HG03432 (cell line): Measurements from ENCODE around the gene TBC1D23.
"Not testable (repeated sequence)": the region's sequence is repeated elsewhere in the genome, so short reads cannot be mapped to it uniquely, and the experiment has no call there.

Experiments used
- ATAC-seq: cut with Tn5 transposase; IDR thresholded peaks from one replicate; pipeline ENCODE4 v1.9.1; 2021; ENCODE audit warnings: mild to moderate bottlenecking, moderate library complexity; ENCODE audit not compliant: unreplicated experiment

The TBC1D23 gene

GRCh38 chr3:100339786-100340185 lies 79.0 kb downstream of the TBC1D23 start:
- no peak for ATAC-seq

DNA sequence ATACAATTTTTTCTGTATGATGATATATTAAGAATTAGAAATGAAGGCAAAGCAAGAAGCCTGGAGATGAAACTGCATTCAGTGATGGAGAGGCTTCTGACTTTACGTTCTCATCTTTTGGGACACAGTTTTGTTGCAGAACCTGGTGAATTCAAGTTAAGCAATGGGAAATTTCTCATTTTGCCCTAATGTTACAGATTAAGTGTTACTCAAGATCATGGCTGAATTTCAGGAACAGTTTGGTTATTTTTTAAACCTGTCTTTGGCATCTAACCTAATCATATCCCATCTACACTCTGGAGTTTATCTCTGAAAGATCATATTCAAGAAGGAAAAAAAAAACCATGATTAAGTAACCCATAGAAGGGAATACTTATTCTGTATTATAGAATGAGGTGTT lies 79.7 kb downstream of the TBC1D23 start:
- ATAC-seq, result no peak

- no peak for ATAC-seq
Observed at GRCh38 chr3:100348727-100349126, 87.9 kb downstream of the TBC1D23 start.

GRCh38 chr3:100351770-100352169 lies 91.0 kb downstream of the TBC1D23 start:
- ATAC-seq, result not testable (repeated sequence)

- ATAC-seq, result no peak
Observed at GRCh38 chr3:100352296-100353231, 91.8 kb downstream of the TBC1D23 start.

- ATAC-seq, result peak; percentile 58
Observed at GRCh38 chr3:100354850-100355249, 94.1 kb downstream of the TBC1D23 start.

- ATAC-seq, result no peak
Observed at GRCh38 chr3:100358413-100358812, 97.6 kb downstream of the TBC1D23 start.

DNA sequence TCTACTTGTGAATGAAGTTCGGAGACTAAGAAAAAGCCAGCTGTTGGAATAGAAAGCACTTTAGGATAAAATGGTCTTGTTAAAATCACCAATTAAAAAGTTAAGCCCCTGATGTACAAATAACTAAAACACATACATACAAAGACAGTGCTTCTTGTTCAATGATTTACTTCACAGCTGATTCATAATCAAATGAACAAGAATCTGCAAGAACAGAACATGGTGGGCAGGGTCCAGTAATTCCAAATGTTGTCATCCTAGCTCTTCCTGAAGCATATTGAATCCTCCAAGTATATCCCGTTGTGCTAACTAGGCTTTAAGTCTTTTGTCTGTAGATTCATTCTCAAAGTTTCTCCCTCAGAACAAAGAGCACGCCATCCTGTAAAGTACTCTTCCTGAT lies 98.2 kb downstream of the TBC1D23 start:
- ATAC-seq, result no peak

GRCh38 chr3:100360757-100361496 lies 100.1 kb downstream of the TBC1D23 start:
- no peak for ATAC-seq

GRCh38 chr3:100361897-100362296 lies 101.1 kb downstream of the TBC1D23 start:
- ATAC-seq, result no peak

DNA sequence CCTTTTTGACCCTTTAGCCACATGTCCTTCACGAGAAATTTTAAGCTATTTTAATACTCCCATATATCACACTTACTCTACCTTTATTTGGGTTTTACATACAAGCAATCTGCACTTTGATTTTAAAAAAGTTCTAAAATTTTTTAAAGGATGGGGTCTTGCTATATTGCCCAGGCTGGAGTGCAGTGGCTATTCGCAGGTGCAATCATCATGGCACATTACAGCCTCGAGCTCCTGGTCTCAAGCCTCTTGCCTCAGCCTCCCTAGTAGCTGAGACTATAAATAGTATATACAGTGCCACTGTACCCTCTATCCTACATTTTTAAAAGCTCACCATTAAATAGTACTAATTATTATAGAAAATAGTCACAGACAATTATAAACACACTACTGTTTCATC lies 103.6 kb downstream of the TBC1D23 start:
- ATAC-seq, result no peak

DNA sequence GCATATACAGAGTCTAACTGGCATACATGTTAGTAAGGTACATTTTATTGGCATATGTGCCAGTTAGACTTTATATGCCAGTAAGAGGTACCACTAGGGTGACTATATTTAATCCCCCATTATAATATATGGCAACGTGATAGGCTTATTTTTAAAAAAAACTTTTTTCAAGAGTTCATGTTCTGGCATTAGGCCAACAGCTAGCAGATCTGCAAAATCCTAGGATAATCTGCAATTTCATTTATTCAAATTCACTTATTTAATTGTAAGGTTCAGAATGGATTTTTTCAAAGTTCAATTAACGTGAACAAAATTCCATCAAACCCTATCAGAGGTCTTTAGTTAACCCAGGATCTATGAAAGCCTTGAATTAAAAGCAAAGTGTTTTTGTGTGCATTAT lies 105.6 kb downstream of the TBC1D23 start:
- ATAC-seq, result no peak

DNA sequence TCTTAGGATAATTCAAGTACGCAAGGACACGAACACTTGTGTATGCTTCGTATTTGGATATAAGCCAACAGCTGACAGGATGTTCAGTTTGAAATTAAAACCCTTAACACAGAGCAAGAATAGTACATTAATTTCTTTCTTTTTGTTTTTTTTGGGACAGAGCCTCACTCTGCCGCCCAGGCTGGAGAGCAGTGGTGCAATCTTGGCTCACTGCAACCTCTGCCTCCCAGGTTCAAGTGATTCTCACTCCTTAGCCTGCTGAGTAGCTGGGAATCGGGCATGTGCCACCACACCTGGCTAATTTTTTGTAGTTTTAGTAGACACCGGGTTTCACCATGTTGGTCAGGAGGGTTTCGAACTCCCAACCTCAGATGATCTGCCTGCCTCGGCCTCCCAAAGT lies 107.6 kb downstream of the TBC1D23 start:
- ATAC-seq, result no peak

GRCh38 chr3:100370756-100371155 lies 110.0 kb downstream of the TBC1D23 start:
- ATAC-seq, result no peak

- ATAC-seq, result no peak
Observed at GRCh38 chr3:100374521-100374920, 113.7 kb downstream of the TBC1D23 start.
